Sigmoid colon (tissue), 7 donors: Measurements from ENCODE around the gene PIK3CB. TPM values are rescaled to one million over a fixed set of nuclear protein-coding genes. Genes with fewer than 3 reads are reported as not detected.

Source experiments
- DNase-seq: peaks from one replicate; pipeline ENCODE4 v3.0.0-alpha.2; 2019
- H3K27ac ChIP-seq, 4 donors: fragments of 200-600 bp; sonication (generic); one replicate each; pipeline ENCODE4 v1.5.1; 2016 to 2019; ENCODE audit warnings: mild to moderate bottlenecking in 1 of 4
- H3K27me3 ChIP-seq, 3 donors: fragments of 200-600 bp; sonication (generic); one replicate each; pipeline ENCODE4 v1.5.1; 2019; ENCODE audit warnings: mild to moderate bottlenecking in 1 of 3
- H3K36me3 ChIP-seq, 4 donors: fragments of 200-600 bp; sonication (generic); one replicate each; pipeline ENCODE4 v1.5.1; 2016 to 2019
- H3K4me1 ChIP-seq, 4 donors: fragments of 200-600 bp; sonication (generic); one replicate each; pipeline ENCODE4 v1.5.1; 2017 to 2019
- H3K4me3 ChIP-seq, 4 donors: fragments of 200-600 bp; sonication (generic); one replicate each; pipeline ENCODE4 v1.5.1; 2017 to 2019; ENCODE audit warnings: mild to moderate bottlenecking in 2 of 4, moderate library complexity in 1 of 4
- H3K9me3 ChIP-seq, 4 donors: fragments of 200-600 bp in 3 of 4; sonication (generic) in 3 of 4; one replicate each; pipeline versions ENCODE4 v1.5.1 to v1.6.1; 2013 to 2019
- EP300 ChIP-seq, 4 donors: sonication (generic); formaldehyde crosslinking; IDR thresholded peaks; one replicate each; pipeline ENCODE4 v1.6.1; 2017; ENCODE audit warnings: antibody characterized with exemption in 4 of 4
- POLR2A ChIP-seq, 2 donors: fragments of 450-650 bp; IDR thresholded peaks; one replicate each; pipeline ENCODE4 v1.6.1; 2016; ENCODE audit warnings: antibody characterized with exemption in 2 of 2, mild to moderate bottlenecking in 2 of 2, moderate library complexity in 2 of 2
- POLR2AphosphoS5 ChIP-seq, 4 donors: sonication (generic); formaldehyde crosslinking; IDR thresholded peaks; one replicate each; pipeline ENCODE4 v1.6.1; 2017; ENCODE audit warnings: antibody characterized with exemption in 4 of 4
- WGBS, 2 donors: extraction: QIAGEN DNeasy Blood & Tissue Kit; methylation state at CpG; one replicate each; pipeline ENCODE4 v1.1.7; 2013; 5-methylcytosine and 5-hydroxymethylcytosine counted together
- intact Hi-C: fragments of 100-400 bp; cut with DNase I; formaldehyde crosslinking; loops from one replicate; pipeline ENCODE4 v1.15.1; 2023
- polyA plus RNA-seq, 3 donors: library from polyadenylated mRNA; stranded (reverse); fragments of 200-250 nt; gene quantifications; one replicate each; pipeline ENCODE4 v1.2.3, GENCODE V29; 2013
- total RNA-seq, 4 donors: library from RNA; depleted of rRNA; stranded (reverse); fragments of >200 nt; gene quantifications; one replicate each; pipeline ENCODE4 v1.1.0, GENCODE V29; 2016
- TF ChIP-seq, protein P1 (sequence below), 4 experiments: fragments of 450-650 bp in 3 of 4; fragments of 200-600 bp in 1 of 4; IDR thresholded peaks; one replicate each; pipeline ENCODE4 v1.5.1; 2016 to 2019; ENCODE audit warnings: antibody characterized with exemption in 4 of 4, mild to moderate bottlenecking in 3 of 4, moderate library complexity in 2 of 4
- donor health status: healthy with polysubstance abuse.
- donor health status: Bipolar disorder and iron deficiency.
- donor health status: healthy.

PIK3CB gene
- total and polyA plus RNA-seq, 7 donors: 17.4 to 29.5 (median 22.0) TPM

DNA sequence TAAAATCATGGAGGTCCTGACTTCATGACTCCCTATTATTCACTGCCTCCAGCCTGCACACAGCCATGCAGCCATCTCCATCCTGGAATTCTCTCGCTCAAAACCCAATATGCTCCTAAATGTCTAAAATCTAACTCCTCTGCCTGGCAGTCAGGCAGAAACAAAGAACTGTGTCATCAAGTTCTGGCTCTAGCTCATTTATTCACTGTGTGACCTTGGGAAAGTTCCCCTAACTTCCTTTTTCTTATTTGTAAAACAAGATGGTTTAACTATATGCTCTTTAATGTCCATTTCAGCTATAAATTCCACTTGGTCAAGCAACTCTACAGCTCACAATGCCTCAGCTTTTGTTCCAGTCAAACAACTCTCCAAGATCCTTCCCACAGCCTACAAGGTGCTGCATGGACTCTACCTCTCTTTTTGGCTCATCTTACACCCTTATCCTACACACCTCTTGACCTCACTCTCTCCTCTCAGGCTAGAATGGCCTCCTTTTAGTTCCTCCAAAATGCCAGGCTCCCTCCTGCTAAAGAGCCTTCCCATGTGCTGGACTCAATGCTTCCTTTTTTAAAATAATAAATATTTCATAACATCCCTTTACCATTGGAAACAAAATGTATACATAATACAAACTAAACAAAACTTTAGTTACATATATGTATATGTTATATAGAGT, 16.4 kb downstream of the PIK3CB start:
- Histone ChIP-seq H3K9me3 (no peaks in the 10 kb centered on the region), H3K4me1 (peaks cover 0 to 5% (median 0%) of the 10 kb centered on the region in 4 donors), H3K27ac (no peak overlapping the region), H3K27me3 (no peaks in the 10 kb centered on the region), H3K36me3 (no peaks in the 10 kb centered on the region), H3K4me3 (no peak overlapping the region)
- intact Hi-C loops: no loop called here
- TF ChIP-seq EP300 (IDR thresholded peaks at IDR 0.05) (no peak), POLR2AphosphoS5 (IDR thresholded peaks at IDR 0.05) (no peak), POLR2A (IDR thresholded peaks at IDR 0.05) (no peak)
- TF ChIP-seq, protein P1, sequence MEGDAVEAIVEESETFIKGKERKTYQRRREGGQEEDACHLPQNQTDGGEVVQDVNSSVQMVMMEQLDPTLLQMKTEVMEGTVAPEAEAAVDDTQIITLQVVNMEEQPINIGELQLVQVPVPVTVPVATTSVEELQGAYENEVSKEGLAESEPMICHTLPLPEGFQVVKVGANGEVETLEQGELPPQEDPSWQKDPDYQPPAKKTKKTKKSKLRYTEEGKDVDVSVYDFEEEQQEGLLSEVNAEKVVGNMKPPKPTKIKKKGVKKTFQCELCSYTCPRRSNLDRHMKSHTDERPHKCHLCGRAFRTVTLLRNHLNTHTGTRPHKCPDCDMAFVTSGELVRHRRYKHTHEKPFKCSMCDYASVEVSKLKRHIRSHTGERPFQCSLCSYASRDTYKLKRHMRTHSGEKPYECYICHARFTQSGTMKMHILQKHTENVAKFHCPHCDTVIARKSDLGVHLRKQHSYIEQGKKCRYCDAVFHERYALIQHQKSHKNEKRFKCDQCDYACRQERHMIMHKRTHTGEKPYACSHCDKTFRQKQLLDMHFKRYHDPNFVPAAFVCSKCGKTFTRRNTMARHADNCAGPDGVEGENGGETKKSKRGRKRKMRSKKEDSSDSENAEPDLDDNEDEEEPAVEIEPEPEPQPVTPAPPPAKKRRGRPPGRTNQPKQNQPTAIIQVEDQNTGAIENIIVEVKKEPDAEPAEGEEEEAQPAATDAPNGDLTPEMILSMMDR (IDR thresholded peaks at IDR 0.05): no peak
- 95 to 97% methylated on average over 1 of the region's 1 CpG for WGBS, 2 donors
- DNase-seq: no peak

DNA sequence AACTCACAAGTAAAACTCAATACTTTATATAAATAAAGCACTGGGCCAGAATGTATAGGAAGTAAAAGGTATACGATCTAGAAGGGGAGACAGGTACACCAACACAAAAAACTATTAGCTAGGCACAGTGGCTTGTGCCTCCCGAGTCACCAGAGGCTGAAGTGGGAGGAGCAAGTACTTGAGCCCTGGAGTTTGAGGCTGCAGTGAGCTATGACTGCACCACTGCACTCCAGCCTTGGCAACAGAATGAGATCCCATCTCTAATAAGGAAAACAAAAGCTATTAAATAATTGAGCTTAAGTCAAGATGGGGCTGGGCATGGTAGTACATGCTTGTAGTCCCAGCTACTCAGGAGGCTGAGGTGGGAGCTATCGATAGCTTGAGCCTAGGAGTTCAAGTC, 17.0 kb downstream of the PIK3CB start:
- WGBS, 2 donors: 88 to 93% methylated on average over 3 of the region's 3 CpGs
- H3K36me3 ChIP-seq: no peaks in the 10 kb centered on the region
- intact Hi-C loops: no loop called here
- H3K27ac ChIP-seq: no peak overlapping the region
- H3K4me3 ChIP-seq: no peak overlapping the region
- no peaks in the 10 kb centered on the region for H3K9me3 ChIP-seq
- peaks cover 0 to 5% (median 0%) of the 10 kb centered on the region in 4 donors for H3K4me1 ChIP-seq
- H3K27me3 ChIP-seq: no peaks in the 10 kb centered on the region
- no peak for DNase-seq
- TF ChIP-seq POLR2A (IDR thresholded peaks at IDR 0.05): no peak
- TF ChIP-seq EP300 (IDR thresholded peaks at IDR 0.05): no peak
- TF ChIP-seq, protein P1 (IDR thresholded peaks at IDR 0.05): no peak
- TF ChIP-seq POLR2AphosphoS5 (IDR thresholded peaks at IDR 0.05): no peak

DNA sequence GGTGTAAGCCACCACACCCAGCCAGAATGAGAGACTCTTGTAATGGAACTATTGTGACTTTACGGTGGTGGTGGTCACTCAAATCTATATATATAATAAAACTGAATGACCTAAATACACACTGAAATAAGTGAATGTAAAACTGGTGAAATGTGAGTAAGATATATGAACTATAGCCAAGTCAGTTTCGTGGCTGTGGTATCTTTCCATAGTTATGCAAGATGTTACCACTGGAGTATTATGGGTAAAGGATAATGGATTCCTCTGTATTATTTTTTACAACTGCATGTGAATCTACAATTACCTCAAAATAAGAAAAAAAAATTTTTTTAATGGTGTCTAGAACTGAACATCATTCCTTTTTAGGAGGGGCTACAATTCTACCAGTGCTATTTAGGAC, 21.9 kb downstream of the PIK3CB start:
- no peaks in the 10 kb centered on the region for H3K36me3 ChIP-seq
- DNase-seq: no peak
- TF ChIP-seq POLR2A (IDR thresholded peaks at IDR 0.05) (no peak), EP300 (IDR thresholded peaks at IDR 0.05) (no peak), POLR2AphosphoS5 (IDR thresholded peaks at IDR 0.05) (no peak)
- TF ChIP-seq, protein P1 (IDR thresholded peaks at IDR 0.05): no peak
- intact Hi-C loops: no loop called here
- H3K4me3 ChIP-seq: no peak overlapping the region
- 93 to 94% methylated on average over 2 of the region's 2 CpGs for WGBS, 2 donors
- no peaks in the 10 kb centered on the region for H3K4me1 ChIP-seq
- H3K27ac ChIP-seq: no peak overlapping the region
- H3K27me3 ChIP-seq: no peaks in the 10 kb centered on the region
- H3K9me3 ChIP-seq: no peaks in the 10 kb centered on the region

DNA sequence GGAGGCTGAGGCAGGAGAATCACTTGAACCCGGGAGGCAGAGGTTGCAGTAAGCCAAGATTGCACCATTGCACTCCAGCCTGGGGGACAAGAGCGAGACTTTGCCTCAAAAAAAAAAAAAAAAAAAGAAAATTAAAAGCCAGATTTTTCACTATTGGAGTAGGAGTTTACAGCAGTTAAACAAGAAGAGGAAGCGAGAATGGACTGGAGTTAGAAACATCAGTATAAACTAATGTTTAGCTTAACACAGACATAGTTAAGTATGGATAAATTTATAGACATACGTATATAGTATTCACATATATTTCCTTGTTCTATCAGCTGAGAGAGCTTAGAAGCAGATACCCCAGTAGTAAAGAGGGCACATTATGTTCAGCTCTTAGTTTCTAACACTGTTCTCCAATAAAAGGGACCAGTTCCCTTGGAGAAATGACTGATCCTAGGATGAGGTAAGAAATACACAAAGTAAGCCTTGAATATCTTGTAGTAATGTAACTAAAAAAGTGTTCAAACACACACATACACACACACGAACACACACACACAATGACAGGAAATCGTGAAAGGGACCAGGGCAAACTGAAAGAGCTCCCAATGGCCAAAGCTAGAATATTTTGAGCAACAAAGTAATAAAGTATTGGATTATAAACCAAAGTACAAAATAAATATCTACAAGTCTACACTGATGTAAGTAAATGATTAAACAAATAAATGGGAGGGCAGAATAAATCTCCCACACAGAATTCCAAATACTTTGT, 25.1 kb downstream of the PIK3CB start:
- TF ChIP-seq POLR2A (IDR thresholded peaks at IDR 0.05) (no peak), POLR2AphosphoS5 (IDR thresholded peaks at IDR 0.05) (no peak), EP300 (IDR thresholded peaks at IDR 0.05) (no peak)
- TF ChIP-seq, protein P1 (IDR thresholded peaks at IDR 0.05): no peak
- H3K9me3 ChIP-seq: no peaks in the 10 kb centered on the region
- WGBS, 2 donors: 22 to 64% methylated on average over 6 of the region's 6 CpGs

More for the DNA sequence above, 25.1 kb downstream of the PIK3CB start:
- Histone ChIP-seq H3K27ac (no peak overlapping the region), H3K36me3 (no peaks in the 10 kb centered on the region), H3K4me1 (no peaks in the 10 kb centered on the region), H3K27me3 (no peaks in the 10 kb centered on the region), H3K4me3 (no peak overlapping the region)
- no peak for DNase-seq
- intact Hi-C loops: no loop called here
